Body of pancreas (tissue), 4 donors: ENCODE results near the gene RACK1. TPM values are rescaled to one million over a fixed set of nuclear protein-coding genes. Genes with fewer than 3 reads are reported as not detected.
"Not testable (repeated sequence)": the region's sequence is repeated elsewhere in the genome, so short reads cannot be mapped to it uniquely, and the experiment has no call there.

ENCODE experiments used
- ATAC-seq: fragments of 150-250 bp; one replicate; pipeline ENCODE4 v1.9.1; 2016
- DNase-seq, 4 donors: peaks; one replicate each; pipeline ENCODE4 v3.0.0-alpha.2; 2019
- H3K27ac ChIP-seq, 4 donors: fragments of 200-600 bp; sonication (generic); 1 replicate in 3 of 4; 2 replicates in 1 of 4; pipeline versions ENCODE4 v1.5.1 to v1.6.1; 2016 to 2019; ENCODE audit warnings: mild to moderate bottlenecking in 1 of 4, mixed read lengths in 1 of 4, moderate library complexity in 1 of 4
- H3K27me3 ChIP-seq, 2 donors: fragments of 200-600 bp; sonication (generic); one replicate each; pipeline ENCODE4 v1.6.0; 2016; ENCODE audit warnings: mild to moderate bottlenecking in 1 of 2
- H3K36me3 ChIP-seq, 2 donors: fragments of 200-600 bp; sonication (generic); replicated peaks in 1 of 2; 2 replicates each; pipeline ENCODE4 v1.5.1; 2016; ENCODE audit warnings: low read depth in 2 of 2; ENCODE audit not compliant: insufficient read depth in 1 of 2
- H3K4me1 ChIP-seq: fragments of 200-600 bp; sonication (generic); one replicate; pipeline ENCODE4 v1.6.0; 2016
- H3K4me3 ChIP-seq, 2 donors: fragments of 200-600 bp; sonication (generic); 1 replicate in 1 of 2; 2 replicates in 1 of 2; pipeline ENCODE4 v1.5.1; 2016 to 2019
- H3K9me3 ChIP-seq, 3 donors: fragments of 200-600 bp; sonication (generic); 1 replicate in 2 of 3; 2 replicates in 1 of 3; pipeline ENCODE4 v1.5.1; 2016
- POLR2A ChIP-seq, 3 donors: fragments of 450-650 bp; IDR thresholded peaks; one replicate each; pipeline ENCODE4 v1.6.1; 2016; ENCODE audit warnings: antibody characterized with exemption in 3 of 3, mild to moderate bottlenecking in 2 of 3
- WGBS, 2 donors: methylation state at CpG; one replicate each; pipeline ENCODE4 v1.1.5; 2017; 5-methylcytosine and 5-hydroxymethylcytosine counted together
- intact Hi-C: fragments of 100-400 bp; cut with DNase I; formaldehyde crosslinking; loops from one replicate; pipeline ENCODE4 v1.15.1; 2023
- total RNA-seq, 2 donors: library from RNA; depleted of rRNA; stranded (reverse); fragments of >200 nt; gene quantifications; one replicate each; pipeline ENCODE4 v1.1.0, GENCODE V29; 2016
- TF ChIP-seq, protein P1 (sequence below), 7 experiments: fragments of 450-650 bp in 4 of 7; fragments of 200-600 bp in 3 of 7; sonication (generic) in 3 of 7; IDR thresholded peaks; one replicate each; pipeline ENCODE4 v1.5.1; 2016 to 2019; ENCODE audit warnings: antibody characterized with exemption in 7 of 7

The RACK1 gene
- total RNA-seq, 2 donors from 2014 or later = 1,136 to 1,977 TPM

DNA sequence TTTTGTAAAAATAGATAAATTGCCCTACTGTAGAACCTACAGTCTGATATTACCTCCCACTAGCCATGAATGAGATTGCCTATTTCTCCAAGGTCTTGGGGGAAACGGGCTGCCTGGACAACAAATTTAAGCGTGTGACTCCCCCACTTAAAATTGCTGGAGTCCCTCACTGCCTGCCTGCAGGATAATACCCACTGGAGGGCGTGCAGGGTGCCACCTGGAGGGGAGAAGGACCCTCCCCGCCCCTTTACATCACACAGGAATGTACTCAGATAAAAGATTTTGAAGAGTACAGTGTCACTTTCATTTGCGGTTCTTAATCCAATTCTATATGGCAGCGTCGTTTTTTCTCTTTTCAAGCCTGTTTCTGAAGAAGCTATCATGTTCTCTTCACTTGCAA, 32.5 kb downstream of the RACK1 start:
- H3K36me3 ChIP-seq = no peaks in the 10 kb centered on the region
- intact Hi-C loops = no loop called here
- peaks cover 19% of the 10 kb centered on the region for H3K4me1 ChIP-seq
- DNase-seq (no peak), ATAC-seq (no peak)
- WGBS, 2 donors = 60 to 72% methylated on average over 7 of the region's 7 CpGs
- TF ChIP-seq, protein P1, sequence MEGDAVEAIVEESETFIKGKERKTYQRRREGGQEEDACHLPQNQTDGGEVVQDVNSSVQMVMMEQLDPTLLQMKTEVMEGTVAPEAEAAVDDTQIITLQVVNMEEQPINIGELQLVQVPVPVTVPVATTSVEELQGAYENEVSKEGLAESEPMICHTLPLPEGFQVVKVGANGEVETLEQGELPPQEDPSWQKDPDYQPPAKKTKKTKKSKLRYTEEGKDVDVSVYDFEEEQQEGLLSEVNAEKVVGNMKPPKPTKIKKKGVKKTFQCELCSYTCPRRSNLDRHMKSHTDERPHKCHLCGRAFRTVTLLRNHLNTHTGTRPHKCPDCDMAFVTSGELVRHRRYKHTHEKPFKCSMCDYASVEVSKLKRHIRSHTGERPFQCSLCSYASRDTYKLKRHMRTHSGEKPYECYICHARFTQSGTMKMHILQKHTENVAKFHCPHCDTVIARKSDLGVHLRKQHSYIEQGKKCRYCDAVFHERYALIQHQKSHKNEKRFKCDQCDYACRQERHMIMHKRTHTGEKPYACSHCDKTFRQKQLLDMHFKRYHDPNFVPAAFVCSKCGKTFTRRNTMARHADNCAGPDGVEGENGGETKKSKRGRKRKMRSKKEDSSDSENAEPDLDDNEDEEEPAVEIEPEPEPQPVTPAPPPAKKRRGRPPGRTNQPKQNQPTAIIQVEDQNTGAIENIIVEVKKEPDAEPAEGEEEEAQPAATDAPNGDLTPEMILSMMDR (IDR thresholded peaks at IDR 0.05) = no peak
- H3K27ac ChIP-seq = no peak overlapping the region
- H3K27me3 ChIP-seq = no peaks in the 10 kb centered on the region
- H3K9me3 ChIP-seq = peaks cover 0 to 4% (median 0%) of the 10 kb centered on the region in 3 donors
- H3K4me3 ChIP-seq = no peak overlapping the region

DNA sequence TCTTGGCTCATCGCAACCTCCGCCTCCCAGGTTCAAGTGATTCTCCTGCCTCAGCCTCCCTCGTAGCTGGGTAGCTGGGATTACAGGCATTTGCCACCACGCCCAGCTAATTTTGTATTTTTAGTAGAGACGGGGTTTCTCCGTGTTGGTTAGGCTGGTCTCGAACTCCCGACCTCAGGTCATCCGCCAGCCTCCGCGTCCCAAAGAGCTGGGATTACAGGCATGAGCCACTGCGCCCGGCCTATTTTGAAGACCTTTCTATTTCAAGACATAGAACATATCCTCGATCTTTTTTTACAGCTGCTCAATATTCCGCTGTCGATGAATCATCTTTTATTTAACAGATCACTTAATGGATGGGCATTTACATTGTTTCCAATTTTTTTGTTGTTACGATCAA, 33.0 kb downstream of the RACK1 start:
- DNase-seq = not testable (repeated sequence)

GRCh38 chr5:181210148-181210547, 33.6 kb downstream of the RACK1 start:
- H3K27ac ChIP-seq, H3K27me3 ChIP-seq, H3K36me3 ChIP-seq, H3K9me3 ChIP-seq, intact Hi-C loops, H3K4me3 ChIP-seq, ATAC-seq, DNase-seq: not testable (repeated sequence)
- WGBS, 2 donors = 76 to 80% methylated on average over 11 of the region's 11 CpGs
- peaks cover 30% of the 10 kb centered on the region for H3K4me1 ChIP-seq

More for the DNA sequence above, 33.0 kb downstream of the RACK1 start:
- H3K4me1 ChIP-seq = peaks cover 25% of the 10 kb centered on the region
- ATAC-seq, H3K9me3 ChIP-seq, H3K36me3 ChIP-seq, H3K27me3 ChIP-seq, H3K4me3 ChIP-seq, H3K27ac ChIP-seq, intact Hi-C loops: not testable (repeated sequence)
- WGBS, 2 donors = 83 to 86% methylated on average over 17 of the region's 17 CpGs

DNA sequence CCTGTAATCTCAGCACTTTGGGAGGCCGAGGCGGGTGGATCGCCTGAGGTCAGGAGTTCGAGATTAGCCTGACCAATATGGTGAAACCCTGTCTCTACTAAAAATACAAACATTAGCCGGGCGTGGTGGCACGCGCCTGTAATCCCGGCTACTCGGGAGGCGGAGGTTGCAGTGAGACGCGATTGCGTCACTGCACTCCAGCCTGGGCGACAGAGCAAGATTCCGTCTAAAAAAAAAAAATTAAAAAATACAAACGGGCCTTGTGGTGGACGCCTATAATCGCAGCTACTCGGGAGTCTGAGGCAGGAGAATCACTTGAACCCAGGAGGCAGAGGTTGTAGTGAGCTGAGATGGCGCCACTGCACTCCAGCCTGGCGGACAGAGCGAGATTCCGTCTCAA, 34.7 kb downstream of the RACK1 start:
- DNase-seq, H3K36me3 ChIP-seq, H3K9me3 ChIP-seq, H3K27ac ChIP-seq, intact Hi-C loops, H3K27me3 ChIP-seq, H3K4me3 ChIP-seq, ATAC-seq: not testable (repeated sequence)
- H3K4me1 ChIP-seq = peaks cover 41% of the 10 kb centered on the region
- WGBS, 2 donors = 82 to 88% methylated on average over 24 of the region's 24 CpGs

DNA sequence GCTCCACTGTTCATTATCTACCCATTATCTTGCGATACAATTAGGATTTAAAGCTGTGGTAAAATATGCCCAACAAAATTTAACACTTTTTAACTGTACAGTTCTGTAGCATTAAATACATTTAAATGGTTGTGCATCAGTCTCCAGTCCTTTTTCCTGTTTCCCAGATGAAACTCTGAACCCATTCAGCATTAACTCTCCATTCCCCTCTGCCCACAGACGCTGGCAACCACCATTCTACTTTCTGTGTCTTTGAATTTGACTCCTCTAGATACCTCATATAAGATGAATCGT, 35.8 kb downstream of the RACK1 start:
- WGBS, 2 donors = 41 to 44% methylated on average over 3 of the region's 3 CpGs
- Histone ChIP-seq H3K4me1 (peaks cover 42% of the 10 kb centered on the region), H3K27me3 (no peaks in the 10 kb centered on the region), H3K4me3 (no peak overlapping the region), H3K27ac (peak overlapping the region in 2 of 4 donors; percentile 39 to 85), H3K9me3 (peaks cover 0 to 4% (median 0%) of the 10 kb centered on the region in 3 donors), H3K36me3 (no peaks in the 10 kb centered on the region)
- DNase-seq (no peak), ATAC-seq (no peak)
- intact Hi-C loops = no loop called here
- TF ChIP-seq POLR2A (IDR thresholded peaks at IDR 0.05) = no peak
- TF ChIP-seq, protein P1 (IDR thresholded peaks at IDR 0.05) = no peak

DNA sequence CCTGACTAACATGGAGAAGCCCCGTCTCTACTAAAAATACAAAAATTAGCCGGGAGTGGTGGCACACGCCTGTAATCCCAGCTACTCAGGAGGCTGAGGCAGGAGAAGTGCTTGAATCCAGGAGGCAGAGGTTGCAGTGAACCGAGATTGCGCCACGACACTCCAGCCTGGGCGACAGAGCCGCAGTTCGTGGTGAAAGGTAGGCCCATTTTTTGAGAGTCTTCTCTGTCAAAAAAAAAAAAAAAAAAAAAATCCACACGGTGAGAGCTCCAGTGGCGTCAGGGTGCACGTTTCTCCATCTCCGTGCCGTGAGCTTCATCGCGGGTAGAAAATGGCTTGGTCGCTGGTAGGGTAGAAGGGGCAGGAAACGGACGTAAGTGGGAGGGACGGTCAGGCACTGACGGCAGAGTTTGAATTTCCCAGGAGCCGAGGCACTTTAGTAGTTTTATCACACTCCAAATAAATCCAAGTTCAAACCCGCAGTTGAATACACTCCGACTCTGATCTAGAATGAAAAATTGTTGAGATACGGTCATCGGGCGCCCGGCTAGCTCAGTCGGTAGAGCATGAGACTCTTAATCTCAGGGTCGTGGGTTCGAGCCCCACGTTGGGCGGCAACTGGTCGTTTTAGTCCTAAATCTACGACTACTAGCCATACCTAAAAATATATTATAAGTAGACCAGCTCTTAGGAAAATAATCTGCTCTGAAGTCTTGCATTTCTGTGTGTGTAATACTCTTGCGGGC, 36.3 kb downstream of the RACK1 start:
- DNase-seq = peak; percentile 81 to 89 (median 86)
- no peak overlapping the region for H3K4me3 ChIP-seq
- peaks cover 42% of the 10 kb centered on the region for H3K4me1 ChIP-seq
- TF ChIP-seq, protein P1 (IDR thresholded peaks at IDR 0.05) = no peak
- TF ChIP-seq POLR2A (IDR thresholded peaks at IDR 0.05) = peak in 1 of 3 donors; percentile 25
- ATAC-seq = peak; percentile 54
- H3K27ac ChIP-seq = peak overlapping the region; percentile 52 to 85 (median 67)
- WGBS, 2 donors = 1 to 2% methylated on average over 35 to 36 of the region's 36 CpGs
- no peaks in the 10 kb centered on the region for H3K27me3 ChIP-seq
- intact Hi-C loops = no loop called here
- H3K36me3 ChIP-seq = no peaks in the 10 kb centered on the region
- H3K9me3 ChIP-seq = peaks cover 0 to 4% (median 0%) of the 10 kb centered on the region in 3 donors
